Osteoblast (primary cell): ENCODE results near the gene SOHLH2. TPM values are rescaled to one million over a fixed set of nuclear protein-coding genes. Genes with fewer than 3 reads are reported as not detected.
A peak's percentile ranks its signal among the peaks of the same experiment; 100 is the strongest.

ENCODE experiments used
- DNase-seq: peaks from one replicate; pipeline ENCODE4 v3.0.0; 2011; ENCODE audit warnings: low spot score, mixed read lengths; ENCODE audit not compliant: insufficient read length; ENCODE audit errors: missing footprints
- H2AFZ ChIP-seq: 2 replicates; pipeline ENCODE4 v1.6.0; 2011; ENCODE audit warnings: mild to moderate bottlenecking, low read length
- H3K27ac ChIP-seq: 2 replicates; pipeline ENCODE4 v1.5.1; 2011; ENCODE audit warnings: mild to moderate bottlenecking, low read depth, low read length, moderate library complexity
- H3K27me3 ChIP-seq: 2 replicates; pipeline ENCODE4 v1.6.0; 2012; ENCODE audit warnings: mild to moderate bottlenecking, control low read depth, inconsistent platforms, low read length, moderate library complexity; ENCODE audit not compliant: insufficient read depth
- H3K36me3 ChIP-seq: 2 replicates; pipeline ENCODE4 v1.5.1; 2011; ENCODE audit warnings: mild to moderate bottlenecking, low read length, control low read depth, moderate library complexity; ENCODE audit not compliant: insufficient read depth
- H3K4me1 ChIP-seq: 2 replicates; pipeline ENCODE4 v1.5.1; 2011; ENCODE audit warnings: mild to moderate bottlenecking, low read length, control low read depth, moderate library complexity; ENCODE audit not compliant: insufficient read depth
- H3K4me2 ChIP-seq: 2 replicates; pipeline ENCODE4 v1.6.0; 2011; ENCODE audit warnings: mild to moderate bottlenecking, low read length; ENCODE audit not compliant: insufficient read depth
- H3K4me3 ChIP-seq: fragments of 200-600 bp; sonication (generic); 3 replicates; pipeline ENCODE4 v1.5.1; 2012; ENCODE audit warnings: mild to moderate bottlenecking, low read length, inconsistent platforms; ENCODE audit not compliant: insufficient read depth
- H3K79me2 ChIP-seq: 2 replicates; pipeline ENCODE4 v1.6.0; 2012; ENCODE audit warnings: mild to moderate bottlenecking, low read length, control low read depth, inconsistent platforms; ENCODE audit not compliant: insufficient read depth
- H3K9me3 ChIP-seq: 2 replicates; pipeline ENCODE4 v1.5.1; 2011; ENCODE audit warnings: low read depth, low read length, control low read depth
- H4K20me1 ChIP-seq: 2 replicates; pipeline ENCODE4 v1.6.0; 2012; ENCODE audit warnings: mild to moderate bottlenecking, low read length, control low read depth; ENCODE audit not compliant: insufficient read depth
- total RNA-seq: library from RNA; depleted of rRNA; stranded (reverse); fragments of >200 nt; gene quantifications from 2 replicates; pipeline ENCODE4 v1.2.3, GENCODE V29; 2012
- TF ChIP-seq, protein P1 (sequence below): IDR thresholded peaks from 2 replicates; pipeline ENCODE4 v1.5.1; 2011; ENCODE audit warnings: mild to moderate bottlenecking, low read depth, low read length, moderate library complexity; ENCODE audit errors: extremely low read depth

SOHLH2 gene
- total RNA-seq, 1 donor = 2.2 TPM

DNA sequence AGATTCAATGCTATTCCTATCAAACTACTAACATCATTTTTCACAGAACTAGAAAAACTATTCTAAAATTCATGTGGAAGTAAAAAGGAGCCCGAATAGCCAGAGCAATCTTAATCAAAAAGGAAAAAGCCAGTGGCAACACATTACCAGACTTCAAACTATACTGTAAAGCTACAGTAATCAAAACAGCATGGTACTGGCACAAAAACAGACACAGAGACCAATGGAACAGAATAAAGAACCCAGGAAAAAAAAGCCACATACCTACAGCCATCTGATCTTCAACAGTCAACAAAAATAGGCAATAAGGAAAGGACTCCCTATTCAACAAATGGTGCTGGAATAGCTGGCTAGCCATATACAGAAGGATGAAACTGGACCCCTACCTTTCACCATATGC lies 10.4 kb upstream of the SOHLH2 start:
- no peak overlapping the region for H3K27ac ChIP-seq
- DNase-seq = no peak
- no peaks in the 10 kb centered on the region for H3K79me2 ChIP-seq
- no peaks in the 10 kb centered on the region for H4K20me1 ChIP-seq
- H3K4me3 ChIP-seq = no peak overlapping the region
- H3K36me3 ChIP-seq = no peaks in the 10 kb centered on the region
- no peak overlapping the region for H3K4me2 ChIP-seq
- no peaks in the 10 kb centered on the region for H3K27me3 ChIP-seq
- no peak overlapping the region for H2AFZ ChIP-seq
- no peaks in the 10 kb centered on the region for H3K9me3 ChIP-seq
- TF ChIP-seq, protein P1, sequence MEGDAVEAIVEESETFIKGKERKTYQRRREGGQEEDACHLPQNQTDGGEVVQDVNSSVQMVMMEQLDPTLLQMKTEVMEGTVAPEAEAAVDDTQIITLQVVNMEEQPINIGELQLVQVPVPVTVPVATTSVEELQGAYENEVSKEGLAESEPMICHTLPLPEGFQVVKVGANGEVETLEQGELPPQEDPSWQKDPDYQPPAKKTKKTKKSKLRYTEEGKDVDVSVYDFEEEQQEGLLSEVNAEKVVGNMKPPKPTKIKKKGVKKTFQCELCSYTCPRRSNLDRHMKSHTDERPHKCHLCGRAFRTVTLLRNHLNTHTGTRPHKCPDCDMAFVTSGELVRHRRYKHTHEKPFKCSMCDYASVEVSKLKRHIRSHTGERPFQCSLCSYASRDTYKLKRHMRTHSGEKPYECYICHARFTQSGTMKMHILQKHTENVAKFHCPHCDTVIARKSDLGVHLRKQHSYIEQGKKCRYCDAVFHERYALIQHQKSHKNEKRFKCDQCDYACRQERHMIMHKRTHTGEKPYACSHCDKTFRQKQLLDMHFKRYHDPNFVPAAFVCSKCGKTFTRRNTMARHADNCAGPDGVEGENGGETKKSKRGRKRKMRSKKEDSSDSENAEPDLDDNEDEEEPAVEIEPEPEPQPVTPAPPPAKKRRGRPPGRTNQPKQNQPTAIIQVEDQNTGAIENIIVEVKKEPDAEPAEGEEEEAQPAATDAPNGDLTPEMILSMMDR = no peak
- no peaks in the 10 kb centered on the region for H3K4me1 ChIP-seq

- H3K4me2 ChIP-seq = no peak overlapping the region
- no peak for DNase-seq
- no peaks in the 10 kb centered on the region for H3K4me1 ChIP-seq
These were observed 5.5 kb upstream of the SOHLH2 start for GRCh38 chr13:36219883-36220282.

DNA sequence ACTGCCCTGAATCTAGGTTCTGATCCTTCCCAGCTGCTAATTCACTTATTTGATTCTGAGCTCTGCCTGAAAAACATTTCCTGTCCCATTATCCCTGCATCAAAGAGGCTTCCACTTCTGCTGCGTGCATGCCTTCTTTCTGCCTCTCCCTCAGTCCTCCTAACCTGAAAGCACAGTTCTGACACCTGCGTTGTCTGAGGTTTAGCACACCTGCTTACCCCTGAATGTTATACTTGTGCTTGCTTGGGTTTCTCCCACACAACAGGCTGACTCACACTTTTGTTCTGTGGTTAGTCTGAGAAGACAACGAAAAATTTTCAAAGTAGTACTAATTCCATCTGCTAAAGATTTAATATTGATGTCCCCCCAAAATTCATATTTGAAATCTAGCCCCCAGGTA lies 3.1 kb upstream of the SOHLH2 start:
- Histone ChIP-seq H3K36me3 (no peaks in the 10 kb centered on the region), H3K79me2 (no peaks in the 10 kb centered on the region), H3K9me3 (no peaks in the 10 kb centered on the region), H3K27ac (no peak overlapping the region), H3K4me1 (no peaks in the 10 kb centered on the region), H3K4me3 (no peak overlapping the region), H4K20me1 (no peaks in the 10 kb centered on the region), H2AFZ (no peak overlapping the region), H3K4me2 (no peak overlapping the region), H3K27me3 (no peaks in the 10 kb centered on the region)
- DNase-seq = no peak
- TF ChIP-seq, protein P1 = no peak

More at GRCh38 chr13:36219883-36220282, 5.5 kb upstream of the SOHLH2 start:
- Histone ChIP-seq H3K9me3 (no peaks in the 10 kb centered on the region), H3K79me2 (no peaks in the 10 kb centered on the region), H3K27ac (no peak overlapping the region), H3K27me3 (no peaks in the 10 kb centered on the region), H3K4me3 (no peak overlapping the region), H4K20me1 (no peaks in the 10 kb centered on the region), H2AFZ (no peak overlapping the region), H3K36me3 (no peaks in the 10 kb centered on the region)
- TF ChIP-seq, protein P1 = no peak

DNA sequence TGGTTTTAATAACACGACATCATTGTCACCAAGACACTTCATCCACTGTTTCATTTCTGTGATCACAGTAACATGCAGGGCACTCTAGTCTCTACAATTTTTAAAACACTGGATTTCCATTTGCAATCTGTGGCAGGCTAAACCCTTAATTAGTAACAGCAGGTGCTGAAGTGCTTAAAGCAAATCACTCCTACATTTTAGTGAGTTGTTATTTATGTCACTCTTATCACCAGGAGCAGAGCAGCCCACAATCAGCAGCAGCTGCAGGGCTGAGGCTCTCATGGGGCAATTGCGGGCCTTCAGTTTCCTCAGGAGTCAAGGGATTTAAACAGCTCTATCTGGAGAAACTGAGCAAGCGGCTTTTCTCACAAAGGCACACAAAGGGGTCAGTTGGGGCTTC lies 1.6 kb downstream of the SOHLH2 start:
- DNase-seq = peak; percentile 58

More for the DNA sequence above, 1.6 kb downstream of the SOHLH2 start:
- no peak overlapping the region for H3K27ac ChIP-seq
- H2AFZ ChIP-seq = no peak overlapping the region
- TF ChIP-seq, protein P1 = no peak
- no peaks in the 10 kb centered on the region for H3K4me1 ChIP-seq
- no peaks in the 10 kb centered on the region for H3K79me2 ChIP-seq
- H3K4me2 ChIP-seq = no peak overlapping the region
- no peaks in the 10 kb centered on the region for H3K9me3 ChIP-seq
- H3K36me3 ChIP-seq = no peaks in the 10 kb centered on the region
- peaks cover 7% of the 10 kb centered on the region for H3K27me3 ChIP-seq
- H3K4me3 ChIP-seq = no peak overlapping the region
- H4K20me1 ChIP-seq = no peaks in the 10 kb centered on the region
